GM23338 (cell line): Measurements from ENCODE around the gene GCHFR.

ENCODE experiments used
- CREB1 ChIP-seq: fragments of 250-450 bp; sonication (Bioruptor Pico); IDR thresholded peaks from 2 replicates; pipeline ENCODE4 v1.5.0; 2020; ENCODE audit warnings: low read depth, mild to moderate bottlenecking, moderate library complexity
- CTCF ChIP-seq, 2 experiments: fragments of 200-600 bp in 1 of 2; sonication (generic) in 1 of 2; conservative IDR thresholded peaks; 2 replicates each; pipeline versions ENCODE4 v1.5.1 to v1.6.1; 2016 to 2017; ENCODE audit warnings: antibody characterized with exemption in 2 of 2, low read depth in 2 of 2, mild to moderate bottlenecking in 2 of 2, moderate library complexity in 1 of 2
- ETS1 ChIP-seq: IDR thresholded peaks from 2 replicates; pipeline ENCODE4 v1.6.1; 2016; ENCODE audit warnings: antibody characterized with exemption
- EZH2 ChIP-seq: fragments of 200-600 bp; sonication (generic); IDR thresholded peaks from one replicate; pipeline ENCODE4 v1.8.0; 2017; ENCODE audit warnings: antibody characterized with exemption, mild to moderate bottlenecking, low read depth; ENCODE audit not compliant: unreplicated experiment
- EZH2phosphoT487 ChIP-seq: fragments of 200-600 bp; sonication (generic); IDR thresholded peaks from one replicate; pipeline ENCODE4 v1.8.1; 2018; ENCODE audit warnings: antibody characterized with exemption; ENCODE audit not compliant: unreplicated experiment
- JUNB ChIP-seq: IDR thresholded peaks from one replicate; pipeline ENCODE4 v1.6.1; 2016; ENCODE audit warnings: antibody characterized with exemption; ENCODE audit not compliant: unreplicated experiment
- NANOG ChIP-seq: IDR thresholded peaks from 2 replicates; pipeline ENCODE4 v1.6.1; 2016; ENCODE audit warnings: antibody characterized with exemption, borderline replicate concordance
- POLR2AphosphoS5 ChIP-seq: IDR thresholded peaks from 2 replicates; pipeline ENCODE4 v1.6.1; 2016; ENCODE audit warnings: antibody characterized with exemption, low read depth
- REST ChIP-seq: IDR thresholded peaks from one replicate; pipeline ENCODE4 v1.6.1; 2018; ENCODE audit warnings: antibody characterized with exemption; ENCODE audit not compliant: unreplicated experiment
- ZNF114 ChIP-seq: fragments of 250-450 bp; sonication (Bioruptor Pico); IDR thresholded peaks from 2 replicates; pipeline ENCODE4 v1.5.0; 2020; ENCODE audit warnings: mild to moderate bottlenecking, moderate library complexity
- ZNF462 ChIP-seq: fragments of 250-450 bp; sonication (Bioruptor Pico); IDR thresholded peaks from 2 replicates; pipeline ENCODE4 v1.5.0; 2020; ENCODE audit warnings: mild to moderate bottlenecking, moderate library complexity

GRCh38 chr15:40806672-40807027, 42.8 kb downstream of the GCHFR start:
- no peak for TF ChIP-seq CTCF (conservative IDR thresholded peaks at IDR 0.05; ENCODE audit: low read depth in 2 of 2)
- TF ChIP-seq JUNB = no peak
- TF ChIP-seq EZH2phosphoT487 = no peak
- TF ChIP-seq POLR2AphosphoS5 = no peak
- TF ChIP-seq ETS1 = no peak
- no peak for TF ChIP-seq NANOG
- no peak for TF ChIP-seq EZH2
- TF ChIP-seq REST = no peak
- no peak for TF ChIP-seq ZNF114 (CRISPR knock-in tag)
- TF ChIP-seq ZNF462 = no peak
- no peak for TF ChIP-seq CREB1 (CRISPR knock-in tag)
